NCI-H345 treated with DMSO at 0.1 percent for 48 hours (cell line): Measurements from ENCODE around the gene CTIF.

ENCODE experiments used
- DNase-seq: peaks from one replicate; lab custom pipeline; 2025; ENCODE audit not compliant: unreplicated experiment; lab: John Stamatoyannopoulos, UW

The CTIF gene

DNA sequence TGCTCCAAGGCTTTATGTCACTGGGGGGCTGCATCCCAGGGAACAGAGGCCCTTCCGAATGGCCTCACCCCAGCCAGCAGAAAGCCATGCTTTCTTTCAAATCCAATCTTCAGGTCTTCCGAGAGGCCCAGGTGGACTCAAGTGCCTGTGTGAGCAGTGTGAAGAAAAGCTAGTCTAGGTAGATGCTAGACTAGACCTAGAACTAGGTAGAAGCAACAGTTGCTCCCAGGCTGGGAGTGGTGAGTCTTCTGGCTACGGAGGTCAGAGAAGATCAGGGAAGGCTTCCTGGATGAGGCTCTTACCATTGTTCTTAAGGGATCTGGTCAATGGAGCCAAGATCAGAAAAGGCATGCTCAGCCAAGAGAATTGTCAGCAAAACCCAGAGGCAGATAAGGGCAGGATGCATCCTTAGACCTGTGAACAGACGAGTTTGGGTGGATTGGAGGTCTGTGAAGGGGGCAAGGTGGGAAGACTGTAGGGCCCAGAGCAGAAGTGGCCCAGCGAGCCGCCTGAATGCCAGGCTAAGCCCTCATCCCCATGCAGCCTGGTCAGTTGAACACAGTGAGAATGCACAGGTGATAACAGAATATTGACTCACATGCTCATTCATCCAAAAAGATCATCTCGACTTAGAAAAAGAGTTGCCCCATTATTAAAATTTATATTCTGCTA is 301.1 kb downstream of the CTIF start:
- DNase-seq, result no peak

DNA sequence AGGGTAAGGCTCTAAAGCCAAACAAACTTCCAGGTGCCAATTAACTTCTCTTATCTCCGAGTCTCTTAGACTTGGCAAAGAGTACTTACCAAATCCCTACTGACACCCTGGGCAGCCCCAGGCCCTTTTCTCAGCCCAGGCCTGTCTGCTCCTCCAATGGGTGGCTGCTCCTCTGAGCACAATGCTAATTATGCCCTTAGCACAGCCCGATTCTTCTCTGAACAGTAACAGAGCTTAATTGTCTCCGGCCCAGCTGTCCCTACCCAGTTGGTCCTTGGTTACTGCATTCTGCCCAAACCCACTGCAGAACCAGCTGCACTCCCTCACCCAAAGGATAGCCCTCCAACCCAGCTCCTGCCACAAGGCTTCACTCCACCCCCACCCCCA is 301.7 kb downstream of the CTIF start:
- no peak for DNase-seq

DNA sequence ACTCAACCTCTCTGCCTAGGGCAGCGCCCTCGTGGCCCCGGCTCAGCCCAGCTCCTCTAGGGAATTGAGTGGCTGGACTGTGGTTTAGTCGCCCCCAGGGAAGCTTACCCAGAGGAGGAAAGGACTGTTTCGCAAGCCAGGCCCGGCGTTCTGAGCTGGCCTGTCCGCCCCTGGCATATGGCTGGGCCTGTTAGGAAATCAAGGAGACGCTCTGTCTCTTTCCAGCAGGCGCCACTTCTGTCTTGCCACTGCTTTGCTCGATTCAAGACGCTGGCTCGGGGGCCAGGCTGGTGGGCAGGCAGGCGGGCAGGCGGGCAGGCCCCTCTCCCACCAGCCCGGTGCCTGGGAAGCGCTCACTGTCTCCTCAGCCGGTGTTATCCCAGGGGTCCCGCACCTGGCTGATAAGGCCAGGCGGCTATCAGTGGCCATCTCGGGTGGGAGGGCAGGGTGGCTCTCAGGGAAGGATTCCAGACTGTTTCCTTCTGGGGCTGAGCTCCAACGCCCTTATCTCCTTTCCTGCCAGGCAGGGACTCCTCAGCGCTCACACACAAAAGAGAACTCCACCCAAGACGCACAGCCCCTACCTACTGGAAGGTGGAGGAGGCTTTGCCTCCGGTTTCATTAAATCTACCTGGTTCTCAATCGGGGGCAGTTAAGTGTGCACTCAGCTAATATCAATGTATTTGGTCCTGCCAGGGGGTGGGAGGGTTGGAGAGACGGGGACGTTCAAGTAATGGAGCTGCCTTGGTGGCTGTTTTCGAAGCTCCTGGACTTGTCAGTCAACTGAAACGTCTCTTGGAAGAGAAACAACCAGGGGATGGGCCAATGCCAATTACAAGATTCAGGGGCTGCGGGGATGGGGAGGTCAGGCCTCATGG is 302.8 kb downstream of the CTIF start:
- no peak for DNase-seq

DNA sequence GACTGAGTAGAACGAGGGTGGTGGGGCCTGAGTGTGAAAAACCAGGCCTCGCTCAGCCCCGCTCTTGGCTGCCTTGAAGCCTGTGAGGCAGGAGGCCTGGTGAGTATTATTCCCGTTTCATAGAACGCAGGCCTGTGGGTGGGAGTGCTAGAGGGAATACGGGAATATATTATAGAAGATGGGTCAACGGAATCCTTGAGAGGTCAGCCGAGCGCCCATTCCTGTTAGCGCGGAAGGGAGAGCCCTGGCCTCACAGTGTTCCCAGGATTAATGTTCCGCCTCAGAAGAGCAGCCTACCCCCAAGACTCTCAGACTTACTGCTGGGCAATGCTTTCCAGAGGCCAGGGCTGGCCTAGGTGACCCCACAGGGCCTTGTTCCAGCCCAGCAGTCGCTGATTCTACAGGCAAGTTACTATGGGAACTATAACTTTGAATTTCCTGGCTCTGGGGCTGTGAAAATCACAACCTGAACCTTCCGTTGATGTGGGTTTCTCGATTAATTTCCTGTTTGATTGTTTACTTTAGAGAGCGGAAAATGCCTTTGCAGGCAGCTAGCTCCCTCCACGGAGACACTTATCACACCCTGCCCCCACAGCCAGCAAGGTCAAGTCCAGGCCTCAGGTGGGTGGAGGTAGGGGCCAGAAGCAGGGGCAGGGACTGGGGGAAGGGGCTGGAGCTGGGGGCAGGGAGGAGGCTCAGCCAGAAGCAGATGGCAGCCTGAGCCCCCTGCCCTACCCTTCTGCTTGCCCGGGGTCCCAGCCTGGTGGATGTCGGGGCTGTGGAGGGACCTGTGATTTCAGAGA is 303.6 kb downstream of the CTIF start:
- no peak for DNase-seq

DNA sequence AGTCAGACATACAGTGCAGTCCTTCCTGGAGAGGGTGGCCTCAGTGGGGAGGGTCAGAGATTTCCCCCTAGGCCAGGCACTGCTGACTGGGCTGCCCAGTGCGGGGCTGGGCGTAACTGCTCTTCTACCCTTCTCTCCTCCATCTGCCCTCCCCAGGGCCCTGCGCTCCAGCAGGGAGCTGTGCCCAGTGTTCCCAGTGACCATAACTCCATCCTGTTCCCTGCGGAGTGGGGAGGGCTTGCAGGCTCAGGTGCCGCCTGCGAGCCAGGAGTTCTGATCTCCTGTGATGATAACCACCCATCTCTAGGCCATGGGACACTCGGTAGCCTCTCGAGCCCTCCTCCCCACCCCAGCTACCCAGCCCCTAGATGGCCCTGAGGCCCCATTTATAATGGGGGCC is 304.3 kb downstream of the CTIF start:
- DNase-seq, result no peak

DNA sequence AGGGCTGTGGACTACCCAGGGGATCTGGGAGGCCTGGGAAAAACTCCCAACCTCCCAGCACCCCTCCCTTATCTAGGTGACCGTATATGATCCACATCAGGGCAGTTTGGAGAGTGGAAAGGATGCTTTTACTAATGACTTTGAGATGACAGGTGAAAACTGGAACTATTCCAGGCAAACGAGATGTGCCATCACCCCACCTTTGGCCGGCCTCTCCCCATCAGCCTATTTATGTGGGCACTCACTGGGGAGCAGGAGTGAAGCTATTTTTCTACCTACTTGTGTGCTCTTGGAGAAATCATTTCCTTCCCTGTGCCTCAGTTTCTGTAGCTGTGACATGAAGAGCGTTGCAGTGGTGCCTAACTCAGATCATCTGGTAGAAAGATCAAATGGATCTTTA is 304.8 kb downstream of the CTIF start:
- DNase-seq, result no peak

DNA sequence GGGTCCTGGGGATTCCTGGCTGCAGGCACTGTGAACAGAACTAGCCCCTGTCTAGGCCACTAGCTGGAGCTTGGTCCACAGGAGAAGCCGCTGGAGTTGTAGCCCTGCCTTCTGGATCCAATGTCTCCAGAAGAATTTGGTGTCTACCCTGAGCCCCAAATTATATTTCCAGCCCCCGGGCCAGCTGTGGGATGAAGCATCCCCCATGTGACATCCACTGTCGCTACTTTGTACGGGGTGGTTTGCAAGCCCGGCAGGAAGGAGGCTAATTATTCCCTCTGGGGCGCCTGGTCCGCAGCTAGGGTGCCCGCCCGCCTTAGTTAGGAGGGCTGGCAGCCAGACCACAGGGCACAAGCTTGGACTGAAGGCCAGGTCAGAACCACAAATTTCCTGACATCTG is 305.4 kb downstream of the CTIF start:
- DNase-seq, result no peak

DNA sequence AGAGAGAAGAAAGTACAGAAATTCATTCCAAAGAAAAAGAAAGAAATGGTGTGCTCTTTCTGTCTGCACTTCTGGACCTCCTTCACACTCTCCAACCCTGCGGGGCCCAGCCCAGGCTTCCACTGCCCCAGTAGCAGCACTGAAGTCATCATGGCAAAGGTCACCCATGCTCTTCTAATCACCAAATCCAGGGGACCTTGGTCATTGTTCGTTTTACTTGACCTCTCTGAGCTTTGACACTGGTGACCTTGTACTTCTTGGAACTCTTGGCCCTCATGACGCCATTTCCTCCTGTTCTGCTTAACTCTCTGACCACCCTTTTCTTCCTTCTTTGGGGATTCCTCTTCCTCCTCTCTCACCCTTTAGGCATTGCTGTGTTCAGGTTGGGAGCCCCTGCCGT is 306.3 kb downstream of the CTIF start:
- no peak for DNase-seq

DNA sequence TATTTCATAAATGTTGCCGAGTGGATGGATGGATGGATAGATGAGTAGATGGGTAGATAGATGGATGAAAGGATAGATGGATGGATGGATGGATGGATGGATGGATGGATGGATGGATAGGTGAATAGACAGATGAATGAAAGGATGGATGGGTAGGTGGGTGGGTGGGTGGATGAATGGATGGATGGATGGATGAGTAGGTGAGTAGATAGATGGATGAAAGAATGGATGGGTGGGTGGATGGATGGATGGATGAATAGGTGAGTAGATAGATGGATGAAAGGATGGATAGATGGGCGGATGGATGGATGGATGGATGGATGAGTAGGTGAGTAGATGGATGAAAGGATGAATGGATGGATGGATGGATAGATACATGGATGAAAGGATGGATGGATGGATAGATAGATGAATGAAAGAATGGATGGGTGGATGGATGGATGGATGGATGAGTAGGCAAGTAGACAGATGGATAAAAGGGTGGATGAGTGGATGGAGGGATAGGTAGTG is 307.6 kb downstream of the CTIF start:
- DNase-seq, result no peak

DNA sequence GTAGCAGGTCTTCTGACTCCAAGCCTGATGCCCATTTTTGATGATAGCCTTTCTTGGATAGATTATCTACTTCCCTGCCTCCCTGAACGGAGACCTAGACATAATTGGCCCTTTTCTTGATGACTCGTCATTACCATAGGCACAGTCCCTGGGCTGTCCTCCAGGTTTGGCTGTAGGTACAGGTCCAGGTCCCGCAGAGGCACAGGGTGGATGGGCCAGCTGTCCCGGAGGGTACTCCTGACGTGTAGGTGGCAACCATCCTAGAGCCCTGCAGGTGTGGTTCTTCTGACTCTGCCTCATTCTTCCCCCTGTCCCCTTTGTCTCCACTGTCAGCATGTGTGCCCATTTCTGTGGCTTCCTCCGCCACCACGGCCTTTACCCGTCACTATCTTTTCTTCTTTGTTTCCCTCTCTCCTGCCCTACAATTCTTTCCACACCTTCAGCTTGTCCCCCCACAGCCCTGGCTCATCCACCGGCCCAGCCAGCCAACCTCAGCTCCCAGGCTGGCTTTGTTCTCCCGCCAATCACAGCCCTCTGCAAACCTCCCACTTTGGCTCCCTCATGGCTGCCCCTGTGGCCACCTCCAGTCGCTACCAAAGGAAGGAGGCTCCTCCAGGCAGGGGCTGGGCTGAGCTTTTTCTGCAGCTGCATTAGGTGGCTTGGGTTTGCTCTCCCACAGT is 309.1 kb downstream of the CTIF start:
- DNase-seq, result no peak

DNA sequence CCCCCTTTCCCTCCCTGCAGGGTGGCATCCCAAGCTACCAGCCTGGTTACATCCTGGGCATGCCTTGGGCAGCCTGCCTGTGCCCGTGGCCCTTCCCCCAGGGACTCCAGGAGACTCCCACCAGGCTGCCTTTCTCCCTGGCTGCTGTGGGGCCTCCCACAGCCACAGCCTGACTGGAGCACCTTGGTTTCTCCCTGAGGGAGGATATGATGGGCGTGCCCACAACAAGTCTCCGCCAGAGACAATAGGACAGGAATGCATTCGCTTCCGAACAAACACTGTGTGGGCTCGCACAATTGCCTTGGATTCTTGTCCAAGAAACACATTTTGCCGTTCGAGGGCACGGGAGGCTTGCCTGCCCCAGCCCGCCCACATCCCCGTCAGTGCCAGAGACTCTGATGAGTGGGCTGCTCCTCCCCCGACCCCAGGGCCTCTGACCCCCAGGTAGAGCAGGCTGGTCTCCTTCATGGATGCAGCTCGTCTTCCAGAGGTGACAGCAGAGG is 309.9 kb downstream of the CTIF start:
- no peak for DNase-seq

DNA sequence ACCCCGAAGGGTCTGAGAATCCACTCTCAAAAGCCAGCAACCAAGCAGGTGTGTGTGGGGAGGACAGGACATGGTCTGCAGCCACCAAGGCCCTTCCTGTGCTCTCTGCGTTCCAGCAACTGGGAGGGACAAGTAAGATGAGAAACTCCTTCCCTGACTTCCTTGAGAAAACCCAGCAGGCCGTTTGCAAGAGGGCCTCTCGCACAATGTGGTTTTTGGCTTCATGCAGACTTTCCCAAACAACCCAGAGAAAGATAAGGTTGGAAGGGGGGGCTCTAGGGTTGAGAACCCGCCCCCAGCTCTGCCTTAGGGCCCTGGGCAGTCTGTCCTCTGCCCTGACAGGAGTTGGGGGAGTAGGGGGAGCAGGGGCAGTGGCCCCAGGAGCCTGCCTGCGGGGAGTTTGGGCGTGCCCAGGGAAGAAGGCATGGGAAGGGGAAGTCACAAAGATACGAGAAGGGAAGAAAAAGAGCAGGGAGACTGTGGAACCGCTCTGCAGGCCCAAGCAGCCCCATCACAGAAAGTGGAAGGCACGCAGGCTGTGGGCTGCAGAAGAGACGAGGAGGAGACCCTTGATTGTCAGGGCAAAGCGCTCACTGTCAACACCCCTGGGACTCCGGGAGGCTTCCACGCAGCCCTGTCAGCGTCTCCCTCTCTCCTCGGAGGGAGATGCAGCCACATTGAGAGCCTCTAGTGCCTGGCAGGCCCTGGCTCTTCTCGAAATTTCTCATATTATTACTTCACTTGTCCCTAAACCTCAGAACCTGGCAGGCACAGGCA is 312.2 kb downstream of the CTIF start:
- DNase-seq, result no peak

DNA sequence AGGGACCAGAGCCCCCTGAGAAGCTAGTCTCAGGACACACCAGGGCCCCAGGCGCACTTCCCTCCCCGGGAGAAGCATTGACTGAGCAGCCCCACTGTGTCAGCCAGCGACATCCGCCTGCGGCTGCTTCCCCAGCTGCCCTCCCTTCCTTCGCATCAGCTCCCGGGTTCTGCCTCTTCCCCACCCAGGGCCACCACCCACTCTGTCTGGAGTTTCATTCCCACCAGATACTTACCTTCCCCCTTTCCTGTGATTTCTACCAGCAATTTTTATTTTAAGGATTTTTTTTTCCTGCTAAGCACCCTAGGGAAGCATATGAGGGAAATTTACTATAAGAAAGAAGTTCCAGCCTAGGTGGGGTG is 312.7 kb downstream of the CTIF start:
- DNase-seq, result no peak

DNA sequence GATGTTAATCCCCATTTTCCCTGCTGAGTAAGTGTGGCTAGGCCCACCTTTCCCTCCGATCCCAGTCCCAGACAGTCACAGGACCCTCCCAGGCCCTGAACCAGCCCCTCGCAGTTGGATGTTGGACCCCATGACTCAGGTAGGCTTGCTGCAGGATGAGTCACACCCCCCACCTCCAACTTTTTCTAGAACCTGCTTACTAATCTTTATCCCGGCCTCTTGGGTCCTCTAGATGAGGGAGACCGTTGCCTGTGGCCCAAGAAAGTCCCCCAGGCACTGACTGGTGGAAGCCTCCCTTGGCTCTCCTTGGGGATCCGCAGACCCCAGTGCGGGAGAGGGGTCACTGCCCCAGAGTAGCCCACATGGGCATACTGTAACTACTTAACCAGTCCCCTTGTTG is 313.5 kb downstream of the CTIF start:
- no peak for DNase-seq

DNA sequence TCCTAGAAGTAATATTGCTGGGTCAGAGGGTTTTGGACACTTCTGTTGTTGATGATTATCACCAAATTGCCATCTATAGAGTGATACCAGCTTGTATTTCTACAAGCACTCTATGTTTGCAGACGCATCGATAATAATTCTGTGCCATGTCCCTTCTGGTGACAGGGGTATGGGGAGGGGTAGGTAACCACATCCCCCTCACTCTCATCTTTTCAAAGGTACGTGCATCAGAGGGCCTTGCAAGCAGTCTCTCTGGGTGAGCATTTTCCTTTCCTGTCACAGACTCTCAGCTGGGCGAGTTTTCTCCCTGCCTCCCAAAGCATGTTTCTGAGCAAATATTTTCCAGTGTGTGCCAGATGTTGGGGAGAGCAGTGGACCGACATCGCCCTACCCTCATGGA is 314.0 kb downstream of the CTIF start:
- no peak for DNase-seq

DNA sequence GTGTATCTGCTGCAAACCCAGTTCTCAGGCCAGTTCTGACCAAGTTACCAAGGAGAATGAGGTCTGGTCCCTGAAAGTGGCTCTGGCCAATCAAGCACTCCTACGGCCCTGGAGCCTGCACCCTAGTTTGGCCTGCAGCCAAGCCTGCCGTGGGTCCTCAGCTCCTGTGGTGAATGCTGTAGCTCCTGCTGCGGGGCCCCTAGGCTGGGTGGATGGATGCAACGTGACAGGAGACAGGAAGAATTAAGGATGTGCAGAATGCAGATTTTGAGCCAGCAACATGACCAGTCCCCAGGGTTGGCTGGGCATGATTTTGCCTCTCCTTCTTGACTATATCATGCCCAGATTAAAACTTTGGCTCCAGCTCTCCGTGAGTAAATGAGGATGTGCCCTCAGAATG is 314.8 kb downstream of the CTIF start:
- DNase-seq, result no peak

DNA sequence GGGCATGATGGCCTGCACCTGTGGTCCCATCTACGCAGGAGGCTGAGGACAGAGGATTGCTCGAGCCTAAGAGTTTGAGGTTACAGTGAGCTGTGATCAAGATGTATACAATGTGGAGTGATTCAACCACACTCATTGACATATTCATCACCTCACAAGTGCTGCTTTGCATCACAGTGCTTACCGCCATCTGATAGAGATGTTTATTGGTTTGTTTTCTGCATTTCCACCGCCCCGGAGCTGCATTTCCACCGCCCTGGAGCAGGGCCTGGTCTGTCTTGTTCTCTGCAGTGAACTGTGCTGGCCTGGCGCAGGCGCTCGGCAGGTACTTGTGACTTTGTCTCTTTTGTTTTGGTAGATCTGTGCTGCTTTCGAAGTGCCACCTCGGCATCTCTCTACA is 315.9 kb downstream of the CTIF start:
- no peak for DNase-seq

DNA sequence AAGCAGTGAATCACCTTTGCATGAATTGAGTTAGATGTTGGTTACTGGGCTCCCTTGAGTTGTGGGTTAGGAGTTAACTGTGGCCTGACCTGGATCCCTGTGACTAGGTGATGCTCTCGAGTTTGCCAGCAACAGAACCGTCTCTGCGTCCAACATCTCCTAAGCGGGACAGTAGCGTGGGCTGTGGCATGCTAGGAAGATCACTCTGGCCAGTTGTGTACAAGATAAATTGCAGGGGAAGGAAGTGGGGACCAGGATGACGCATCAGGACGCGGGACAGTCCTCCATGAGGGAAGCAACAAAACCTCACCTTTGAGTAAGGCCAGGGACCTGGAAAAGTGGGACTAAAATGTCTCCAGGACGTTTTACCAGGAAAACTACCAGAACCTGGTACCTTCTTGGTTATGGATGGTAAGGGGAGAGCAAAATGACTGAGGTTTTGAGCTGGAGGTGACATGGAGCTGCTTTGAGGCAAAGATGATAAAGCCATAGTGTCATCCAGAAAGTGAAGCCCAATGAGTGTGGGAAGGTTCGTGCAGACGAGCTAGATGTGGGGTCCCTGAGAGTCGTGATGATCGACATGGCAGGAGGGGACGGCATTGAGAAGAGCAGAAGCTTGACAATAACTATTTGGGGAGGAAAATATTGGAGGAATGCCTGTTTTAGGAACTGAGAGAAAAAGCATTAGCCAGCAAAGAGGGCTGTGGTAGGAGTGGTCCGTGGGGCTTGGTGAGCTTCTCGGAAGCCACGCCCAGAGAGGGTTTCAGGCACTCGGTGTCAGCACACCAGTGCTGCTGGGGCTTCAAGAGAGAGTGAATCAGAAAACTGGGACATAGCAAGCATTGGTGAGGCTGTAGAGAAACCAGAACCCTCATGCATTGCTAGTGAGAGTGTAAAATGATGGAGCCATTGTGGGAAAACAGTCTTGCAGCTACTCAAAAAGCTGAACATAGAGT is 316.9 kb downstream of the CTIF start:
- DNase-seq, result no peak
